ENCODE measurements around the gene FAM163A. TPM values are rescaled to one million over a fixed set of nuclear protein-coding genes. Genes with fewer than 3 reads are reported as not detected.

The FAM163A gene
- total RNA-seq, 1 experiment from 2014 or later: 0.46 TPM

GRCh38 chr1:179805291-179806195 is 62.5 kb downstream of the FAM163A start:
- Histone ChIP-seq H3K9ac (ENCODE audit: extremely low read depth, insufficient read length, low read length) (no peak overlapping the region), H3K18ac (ENCODE audit: insufficient read length, low read depth, low read length) (no peak overlapping the region), H2BK12ac (ENCODE audit: insufficient read length, low read depth, low read length) (no peak overlapping the region), H3K4me1 (ENCODE audit: insufficient read depth, low read length) (no peaks in the 10 kb centered on the region), H2BK15ac (ENCODE audit: low read depth, low read length) (no peak overlapping the region), H3K27ac (ENCODE audit: insufficient read length, low read depth, low read length) (no peak overlapping the region), H2BK120ac (ENCODE audit: low read depth, low read length, poor library complexity, severe bottlenecking) (no peak overlapping the region), H4K91ac (ENCODE audit: insufficient read length, low read depth, low read length) (no peak overlapping the region), H2AFZ (ENCODE audit: low read length) (no peak overlapping the region), H3K4me2 (ENCODE audit: insufficient read depth, insufficient read length, low read length) (no peak overlapping the region), H3K9me3 (ENCODE audit: control insufficient read depth, low read depth, low read length) (no peaks in the 10 kb centered on the region), H3T11ph (ENCODE audit: low read length) (no peak overlapping the region), H3K23me2 (ENCODE audit: insufficient read length, low read depth, low read length, poor library complexity, severe bottlenecking) (no peaks in the 10 kb centered on the region), H2AK5ac (ENCODE audit: insufficient read length, low read length) (no peak overlapping the region), H3K23ac (ENCODE audit: insufficient read length, low read depth, low read length) (no peak overlapping the region), H2BK5ac (ENCODE audit: insufficient read length, low read length) (no peak overlapping the region), H3K14ac (ENCODE audit: insufficient read depth, low read length) (no peak overlapping the region), H3K56ac (ENCODE audit: insufficient read length, low read depth, low read length) (no peak overlapping the region), H3K27me3 (ENCODE audit: insufficient read depth, low read length) (no peaks in the 10 kb centered on the region), H2BK20ac (ENCODE audit: low read depth, low read length, poor library complexity, severe bottlenecking) (no peak overlapping the region), H4K5ac (ENCODE audit: insufficient read length, low read depth, low read length) (no peak overlapping the region), H3K4ac (ENCODE audit: low read depth, low read length) (no peak overlapping the region), H3K79me1 (ENCODE audit: insufficient read depth, low read depth, low read length, poor library complexity, severe bottlenecking) (no peaks in the 10 kb centered on the region), H4K8ac (replicated peaks; ENCODE audit: insufficient read length, low read depth, low read length) (no peak overlapping the region), H3K79me2 (ENCODE audit: insufficient read depth, low read length) (no peaks in the 10 kb centered on the region), H4K20me1 (ENCODE audit: control insufficient read depth, insufficient read depth, insufficient read length) (no peaks in the 10 kb centered on the region)
- H3K9me3 Mint-ChIP-seq: no peaks in the 10 kb centered on the region; a peak in 1 of 5 replicates
- TF ChIP-seq CTCF (conservative IDR thresholded peaks at IDR 0.05): no peak
- peak overlapping the region in 1 of 3 experiments; percentile 29; a peak in 1 of 7 replicates for H3K27ac Mint-ChIP-seq
- H3K27me3 Mint-ChIP-seq (ENCODE audit: low read depth): no peaks in the 10 kb centered on the region; the same call in 1 of the 2 replicates
- WGBS (ENCODE audit: extremely low coverage, insufficient read length, low lambda C conversion rate): no CpG with 5 or more reads among the region's 19 CpGs
- H3K4me1 Mint-ChIP-seq: peaks cover 2 to 5% of the 10 kb centered on the region in 2 experiments; a peak in 1 of 4 replicates
- no peak overlapping the region for H3K4me3 Mint-ChIP-seq
- no peak for DNase-seq
- no peaks in the 10 kb centered on the region; a peak in 1 of 7 replicates for H3K36me3 Mint-ChIP-seq (ENCODE audit: insufficient read depth in 1 of 3, low read depth in 3 of 3)

Data from H9 (cell line).